HG03097 (cell line): ENCODE measurements around the gene ISG20.

ENCODE experiments used
- ATAC-seq: cut with Tn5 transposase; IDR thresholded peaks from one replicate; pipeline ENCODE4 v1.9.1; 2021; ENCODE audit not compliant: unreplicated experiment, low FRiP score

ISG20 gene

GRCh38 chr15:88652456-88653199 lies 13.8 kb downstream of the ISG20 start:
- ATAC-seq, result no peak

GRCh38 chr15:88653200-88654064 lies 14.6 kb downstream of the ISG20 start:
- ATAC-seq, result no peak

DNA sequence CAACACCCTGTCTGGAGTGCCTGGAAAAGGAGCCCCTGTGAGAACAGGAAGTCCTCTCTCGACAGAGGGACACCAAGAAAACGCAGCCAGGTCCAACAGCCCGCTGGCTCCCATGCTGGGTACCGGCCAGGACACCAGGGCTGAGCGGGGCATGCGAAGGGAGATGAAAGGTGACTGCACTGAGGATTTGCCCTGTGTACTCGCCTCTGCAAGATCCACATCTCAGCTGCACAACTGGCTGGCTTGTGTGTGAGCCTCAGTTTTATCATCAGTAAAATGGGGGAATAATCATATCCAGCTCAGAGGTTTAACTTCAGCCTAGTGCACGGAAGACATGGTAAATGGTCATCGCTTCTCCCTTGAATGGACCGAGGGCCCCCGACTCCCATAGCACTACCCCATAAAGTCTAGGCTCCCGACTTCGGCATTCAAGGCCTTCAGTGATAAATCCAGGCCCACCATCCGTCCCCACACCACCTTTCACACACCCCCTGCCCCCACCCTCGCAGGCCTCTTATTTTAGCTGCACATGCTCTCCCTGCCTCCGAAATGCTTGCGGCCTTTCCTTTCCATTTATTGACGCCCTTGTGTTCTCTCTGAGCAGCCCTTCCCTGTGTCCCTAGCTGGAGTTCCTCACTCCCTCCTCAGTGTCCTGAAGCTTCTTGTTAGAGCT lies 15.8 kb downstream of the ISG20 start:
- ATAC-seq, result no peak

- no peak for ATAC-seq
These were observed 16.3 kb downstream of the ISG20 start for GRCh38 chr15:88655103-88655553.

DNA sequence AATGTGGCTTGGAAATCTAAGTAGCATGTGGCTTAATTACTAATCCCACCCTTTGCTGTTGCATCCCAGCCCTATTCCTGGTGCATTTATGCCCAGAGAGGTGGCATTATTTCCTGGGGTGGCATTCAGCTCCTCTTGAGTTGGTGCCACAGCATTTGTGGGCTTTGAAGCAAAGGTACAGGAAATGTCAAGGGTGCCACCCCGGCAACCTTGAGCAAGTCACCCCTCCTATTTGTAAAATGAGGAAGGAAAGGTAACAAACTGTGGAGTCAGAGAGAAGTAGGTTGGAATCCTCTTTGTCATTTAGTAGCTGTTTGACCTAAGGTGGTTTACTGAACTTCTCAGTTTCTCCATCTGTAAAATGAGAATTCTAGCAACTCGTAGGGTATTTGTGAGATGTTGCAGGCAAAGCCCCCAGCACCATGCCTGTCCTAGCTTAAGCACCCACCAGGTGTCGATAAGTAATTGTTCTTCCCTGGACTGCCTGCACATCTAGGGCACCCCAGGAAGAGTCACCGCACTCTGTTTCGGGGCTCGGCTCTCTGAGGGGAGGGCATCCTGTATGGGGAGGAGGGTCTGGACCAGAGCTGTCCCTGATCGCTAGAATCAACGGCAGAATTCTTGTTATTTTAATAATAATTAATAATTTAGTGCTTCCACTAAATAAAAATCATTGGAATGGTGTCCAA lies 17.1 kb downstream of the ISG20 start:
- ATAC-seq, result no peak

DNA sequence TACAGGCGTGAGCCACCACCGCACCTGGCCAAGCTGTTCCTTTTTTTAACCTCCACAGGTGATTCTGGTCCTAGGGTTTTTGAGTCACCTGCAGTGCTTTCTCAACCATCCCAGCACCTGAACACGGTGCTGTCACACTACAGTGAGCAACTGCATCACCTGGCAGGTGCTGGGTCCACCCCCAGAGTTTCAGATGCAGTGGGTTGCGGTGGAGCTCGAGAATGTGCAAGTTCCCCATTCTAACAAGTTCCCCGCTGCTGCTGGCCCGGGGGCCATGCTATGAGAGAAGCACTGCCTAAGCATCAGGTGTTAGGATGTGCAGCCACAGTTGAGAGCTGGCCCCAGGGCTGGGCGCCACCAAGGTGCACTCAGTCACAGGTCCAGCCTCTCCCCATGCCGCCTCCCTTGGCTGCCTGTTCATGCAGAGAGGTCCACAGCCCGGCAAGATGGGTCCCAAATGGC lies 18.0 kb downstream of the ISG20 start:
- peak; percentile 63 for ATAC-seq

GRCh38 chr15:88657326-88658069 lies 18.7 kb downstream of the ISG20 start:
- no peak for ATAC-seq

GRCh38 chr15:88658070-88658965 lies 19.5 kb downstream of the ISG20 start:
- ATAC-seq, result no peak

DNA sequence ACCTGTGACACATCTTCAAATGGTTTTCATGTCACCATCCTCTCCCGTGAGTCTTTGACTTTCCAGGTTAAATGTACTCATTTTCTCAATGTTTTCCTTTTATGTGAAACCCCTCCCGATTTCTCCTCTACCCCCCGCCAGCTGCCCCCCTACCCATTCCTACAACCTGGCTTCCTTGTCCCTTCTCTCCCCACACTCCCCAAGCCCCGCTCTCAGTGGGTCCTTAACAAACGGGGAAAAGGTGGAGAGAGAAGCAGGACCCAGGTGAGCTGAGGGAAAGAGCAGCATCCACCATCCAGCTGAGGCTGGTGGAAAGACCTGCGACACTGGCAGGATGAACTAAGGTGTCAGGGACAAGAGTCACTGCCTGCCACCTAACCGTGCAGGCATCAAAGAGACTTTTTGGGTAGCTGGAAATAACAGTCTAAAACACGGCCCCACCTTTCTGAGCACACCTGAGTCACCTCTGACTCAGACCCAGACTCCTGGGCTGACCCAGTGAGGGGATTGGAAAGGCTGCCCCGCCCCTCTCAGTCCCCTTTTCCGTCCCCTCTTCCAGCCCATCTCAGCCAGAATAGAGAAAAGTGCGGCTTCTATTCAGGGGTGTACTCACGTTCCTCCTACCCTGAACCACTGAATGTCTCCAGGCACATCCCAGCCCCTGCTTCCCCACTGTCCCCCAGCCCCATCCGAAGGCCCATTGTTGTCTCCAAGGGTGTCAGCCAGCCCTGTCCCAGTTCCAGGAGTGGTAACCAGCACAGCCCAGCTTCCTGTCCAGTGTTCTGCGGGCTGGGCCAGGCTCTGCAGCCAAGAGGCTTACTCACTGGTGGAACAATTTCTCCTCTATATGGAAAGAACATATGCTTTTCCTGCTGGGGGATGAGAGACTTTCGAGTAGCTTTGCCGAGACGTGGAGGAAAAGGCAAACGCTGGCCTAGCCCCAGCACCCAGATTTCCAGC lies 20.4 kb downstream of the ISG20 start:
- ATAC-seq, result no peak

DNA sequence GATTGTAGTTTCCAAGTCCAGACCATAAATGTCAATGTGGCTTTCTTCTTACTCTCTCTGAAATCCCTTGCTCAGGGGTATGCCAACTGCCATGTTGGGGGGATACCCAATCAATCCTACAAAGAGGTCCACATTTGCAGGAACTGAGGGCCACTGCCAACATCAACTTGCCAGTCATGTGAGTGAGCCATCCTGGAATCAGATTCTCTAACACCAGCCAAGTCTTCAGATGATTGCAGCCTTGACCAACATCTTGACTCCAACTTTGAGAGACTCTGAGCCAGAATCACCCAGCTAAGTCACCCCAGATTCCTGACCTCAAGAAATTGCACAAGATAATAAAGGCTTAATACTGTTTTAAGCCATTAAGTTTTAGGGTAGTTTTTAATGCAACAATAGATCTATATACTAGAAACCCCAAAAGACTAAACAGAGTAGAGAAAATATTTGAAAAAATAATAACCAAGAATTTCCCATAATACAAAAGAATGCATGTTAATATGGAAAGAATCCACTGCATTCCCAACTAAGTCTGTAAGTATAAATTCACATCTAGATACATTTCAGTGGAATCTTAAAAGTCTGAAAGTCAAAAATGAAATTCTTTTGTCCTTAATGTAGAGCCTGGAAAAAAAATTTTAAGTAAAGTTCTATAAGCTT lies 22.4 kb downstream of the ISG20 start:
- no peak for ATAC-seq

- ATAC-seq, result no peak
These were observed 23.1 kb downstream of the ISG20 start for GRCh38 chr15:88661761-88662556.

GRCh38 chr15:88663141-88663621 lies 24.4 kb downstream of the ISG20 start:
- ATAC-seq, result no peak

- no peak for ATAC-seq
These were observed 25.4 kb downstream of the ISG20 start for GRCh38 chr15:88664151-88664778.

DNA sequence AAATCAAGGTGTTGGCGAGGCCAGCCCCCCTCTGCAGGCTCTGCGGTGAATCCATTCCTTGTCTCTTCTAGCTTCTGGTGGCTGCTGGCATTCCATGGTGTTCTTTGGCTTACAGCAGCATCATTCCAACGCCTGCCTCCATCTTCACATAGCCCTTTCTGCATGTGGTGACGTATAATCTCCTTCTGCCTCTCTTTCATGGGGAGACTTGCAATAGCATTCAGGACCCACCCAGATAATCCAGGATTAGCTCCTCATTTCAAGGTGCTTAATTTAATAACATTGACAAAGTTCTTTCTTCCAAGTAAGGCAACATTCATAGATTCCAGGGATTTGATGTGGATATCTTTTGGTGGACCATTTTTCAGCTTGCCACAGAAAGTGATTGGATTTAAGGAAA lies 35.8 kb downstream of the ISG20 start:
- no peak for ATAC-seq

GRCh38 chr15:88678755-88679154 lies 39.9 kb downstream of the ISG20 start:
- ATAC-seq, result no peak
